GM18498 (cell line): ENCODE results near the gene MORN3.
"Not testable (repeated sequence)": the region's sequence is repeated elsewhere in the genome, so short reads cannot be mapped to it uniquely, and the experiment has no call there.

Source experiments
- ATAC-seq: cut with Tn5 transposase; IDR thresholded peaks from one replicate; pipeline ENCODE4 v1.9.1; 2021; ENCODE audit warnings: mild to moderate bottlenecking, moderate library complexity; ENCODE audit not compliant: unreplicated experiment

The MORN3 gene

GRCh38 chr12:121692744-121693143, 23.3 kb upstream of the MORN3 start:
- not testable (repeated sequence) for ATAC-seq

- no peak for ATAC-seq
These were observed 20.0 kb upstream of the MORN3 start for GRCh38 chr12:121689430-121689829.

GRCh38 chr12:121688966-121689365, 19.5 kb upstream of the MORN3 start:
- ATAC-seq, result no peak

GRCh38 chr12:121679661-121680197, 10.3 kb upstream of the MORN3 start:
- not testable (repeated sequence) for ATAC-seq

- ATAC-seq, result no peak
These were observed 9.4 kb upstream of the MORN3 start for GRCh38 chr12:121678716-121679300.

- no peak for ATAC-seq
These were observed 8.9 kb upstream of the MORN3 start for GRCh38 chr12:121678305-121678704.

GRCh38 chr12:121676190-121676589, 6.7 kb upstream of the MORN3 start:
- no peak for ATAC-seq

GRCh38 chr12:121673013-121673511, 3.6 kb upstream of the MORN3 start:
- ATAC-seq, result no peak

GRCh38 chr12:121668750-121669520, 519 bp downstream of the MORN3 start:
- no peak for ATAC-seq

- not testable (repeated sequence) for ATAC-seq
These were observed 2.6 kb downstream of the MORN3 start for GRCh38 chr12:121666829-121667228.

GRCh38 chr12:121663610-121663929, 5.9 kb downstream of the MORN3 start:
- ATAC-seq, result no peak

GRCh38 chr12:121661353-121662105, 7.9 kb downstream of the MORN3 start:
- ATAC-seq, result not testable (repeated sequence)

GRCh38 chr12:121657305-121658008, 12.0 kb downstream of the MORN3 start:
- ATAC-seq, result no peak

- no peak for ATAC-seq
These were observed 13.3 kb downstream of the MORN3 start for GRCh38 chr12:121656122-121656521.

GRCh38 chr12:121653999-121654398, 15.5 kb downstream of the MORN3 start:
- ATAC-seq, result no peak

- ATAC-seq, result no peak
These were observed 16.5 kb downstream of the MORN3 start for GRCh38 chr12:121652767-121653497.

- ATAC-seq, result no peak
These were observed 18.1 kb downstream of the MORN3 start for GRCh38 chr12:121651320-121651719.

- ATAC-seq, result no peak
These were observed 19.6 kb downstream of the MORN3 start for GRCh38 chr12:121649819-121650353.

GRCh38 chr12:121649322-121649721, 20.1 kb downstream of the MORN3 start:
- no peak for ATAC-seq

GRCh38 chr12:121648458-121649028, 20.9 kb downstream of the MORN3 start:
- no peak for ATAC-seq
